HEK293 (cell line): Measurements from ENCODE around the gene SLC35E1.

ENCODE experiments used
- CTCF ChIP-seq: fragments of 450-650 bp; formaldehyde crosslinking; IDR thresholded peaks from 2 replicates; pipeline ENCODE4 v1.5.1; 2016; ENCODE audit warnings: missing biosample characterization, missing genetic modification characterization
- EGR2 ChIP-seq: fragments of 450-650 bp; formaldehyde crosslinking; IDR thresholded peaks from 2 replicates; pipeline ENCODE4 v1.5.1; 2016; ENCODE audit warnings: low read depth, missing biosample characterization, missing genetic modification characterization
- GLI4 ChIP-seq: fragments of 450-650 bp; formaldehyde crosslinking; IDR thresholded peaks from 2 replicates; pipeline ENCODE4 v1.5.1; 2016; ENCODE audit warnings: missing biosample characterization, missing genetic modification characterization
- HOXA7 ChIP-seq: sonication (generic); formaldehyde crosslinking; IDR thresholded peaks from 2 replicates; pipeline ENCODE4 v1.8.1; 2022; ENCODE audit warnings: missing genetic modification reagents, borderline replicate concordance
- IKZF3 ChIP-seq: fragments of 450-650 bp; IDR thresholded peaks from 2 replicates; pipeline ENCODE4 v1.5.0; 2018; ENCODE audit warnings: missing biosample characterization, mild to moderate bottlenecking, missing genetic modification characterization, moderate library complexity
- MZF1 ChIP-seq: fragments of 450-650 bp; formaldehyde crosslinking; IDR thresholded peaks from 2 replicates; pipeline ENCODE4 v1.5.1; 2017; ENCODE audit warnings: missing biosample characterization, missing genetic modification characterization, borderline replicate concordance
- TRIM28 ChIP-seq: IDR thresholded peaks from 2 replicates; pipeline ENCODE4 v1.6.1; 2011; ENCODE audit warnings: low read length, control low read depth, borderline replicate concordance
- ZBTB17 ChIP-seq: fragments of 450-650 bp; formaldehyde crosslinking; IDR thresholded peaks from 2 replicates; pipeline ENCODE4 v1.5.1; 2016; ENCODE audit warnings: missing biosample characterization, missing genetic modification characterization
- ZBTB7A ChIP-seq: fragments of 450-650 bp; formaldehyde crosslinking; IDR thresholded peaks from 2 replicates; pipeline ENCODE4 v1.5.1; 2016; ENCODE audit warnings: low read depth, missing biosample characterization, missing genetic modification characterization
- ZNF10 ChIP-seq: fragments of 450-650 bp; formaldehyde crosslinking; IDR thresholded peaks from 2 replicates; pipeline ENCODE4 v1.5.1; 2017; ENCODE audit warnings: missing biosample characterization, missing genetic modification characterization
- ZNF112 ChIP-seq: fragments of 450-650 bp; formaldehyde crosslinking; IDR thresholded peaks from 2 replicates; pipeline ENCODE4 v1.5.0; 2017; ENCODE audit warnings: missing biosample characterization, missing genetic modification characterization
- ZNF146 ChIP-seq: fragments of 450-650 bp; formaldehyde crosslinking; IDR thresholded peaks from 2 replicates; pipeline ENCODE4 v1.5.1; 2016; ENCODE audit warnings: missing biosample characterization, missing genetic modification characterization
- ZNF169 ChIP-seq: fragments of 450-650 bp; formaldehyde crosslinking; IDR thresholded peaks from 2 replicates; pipeline ENCODE4 v1.5.1; 2016; ENCODE audit warnings: missing biosample characterization, missing genetic modification characterization
- ZNF175 ChIP-seq: fragments of 450-650 bp; formaldehyde crosslinking; IDR thresholded peaks from 2 replicates; pipeline ENCODE4 v1.5.1; 2016; ENCODE audit warnings: missing biosample characterization, missing genetic modification characterization
- ZNF202 ChIP-seq: fragments of 450-650 bp; formaldehyde crosslinking; IDR thresholded peaks from 2 replicates; pipeline ENCODE4 v1.5.1; 2016; ENCODE audit warnings: missing biosample characterization, missing genetic modification characterization, borderline replicate concordance
- ZNF214 ChIP-seq: fragments of 450-650 bp; formaldehyde crosslinking; IDR thresholded peaks from 2 replicates; pipeline ENCODE4 v1.5.1; 2017; ENCODE audit warnings: missing biosample characterization, mild to moderate bottlenecking, missing genetic modification characterization, borderline replicate concordance
- ZNF23 ChIP-seq: fragments of 450-650 bp; formaldehyde crosslinking; IDR thresholded peaks from 2 replicates; pipeline ENCODE4 v1.5.1; 2016; ENCODE audit warnings: missing biosample characterization, missing genetic modification characterization, borderline replicate concordance
- ZNF248 ChIP-seq: fragments of 450-650 bp; formaldehyde crosslinking; IDR thresholded peaks from 2 replicates; pipeline ENCODE4 v1.5.1; 2017; ENCODE audit warnings: missing biosample characterization, missing genetic modification characterization
- ZNF302 ChIP-seq: fragments of 450-650 bp; formaldehyde crosslinking; IDR thresholded peaks from 2 replicates; pipeline ENCODE4 v1.5.1; 2016; ENCODE audit warnings: missing biosample characterization, missing genetic modification characterization, low read depth
- ZNF311 ChIP-seq: fragments of 450-650 bp; formaldehyde crosslinking; IDR thresholded peaks from 2 replicates; pipeline ENCODE4 v1.5.1; 2017; ENCODE audit warnings: missing biosample characterization, missing genetic modification characterization, borderline replicate concordance
- ZNF350 ChIP-seq: fragments of 450-650 bp; formaldehyde crosslinking; IDR thresholded peaks from 2 replicates; pipeline ENCODE4 v1.5.0; 2017; ENCODE audit warnings: missing biosample characterization, mild to moderate bottlenecking, missing genetic modification characterization
- ZNF488 ChIP-seq: fragments of 450-650 bp; formaldehyde crosslinking; IDR thresholded peaks from 2 replicates; pipeline ENCODE4 v1.5.1; 2016; ENCODE audit warnings: missing biosample characterization, missing genetic modification characterization
- ZNF510 ChIP-seq: fragments of 450-650 bp; formaldehyde crosslinking; IDR thresholded peaks from 2 replicates; pipeline ENCODE4 v1.5.1; 2018; ENCODE audit warnings: mild to moderate bottlenecking, missing genetic modification characterization, missing biosample characterization; ENCODE audit not compliant: insufficient replicate concordance
- ZNF544 ChIP-seq: fragments of 450-650 bp; formaldehyde crosslinking; IDR thresholded peaks from 2 replicates; pipeline ENCODE4 v1.5.0; 2017; ENCODE audit warnings: missing biosample characterization, missing genetic modification characterization
- ZNF600 ChIP-seq: fragments of 450-650 bp; formaldehyde crosslinking; IDR thresholded peaks from 2 replicates; pipeline ENCODE4 v1.5.1; 2016; ENCODE audit warnings: missing biosample characterization, missing genetic modification characterization
- ZSCAN30 ChIP-seq: fragments of 450-650 bp; IDR thresholded peaks from 2 replicates; pipeline ENCODE4 v1.5.1; 2018; ENCODE audit warnings: missing biosample characterization, mild to moderate bottlenecking, missing genetic modification characterization, moderate library complexity
- TF ChIP-seq, protein P1 (sequence below): fragments of 450-650 bp; formaldehyde crosslinking; IDR thresholded peaks from 2 replicates; pipeline ENCODE4 v1.5.1; 2016; ENCODE audit warnings: missing biosample characterization, missing genetic modification characterization
- TF ChIP-seq, protein P2 (sequence below): fragments of 450-650 bp; formaldehyde crosslinking; IDR thresholded peaks from 2 replicates; pipeline ENCODE4 v1.5.1; 2016; ENCODE audit warnings: missing biosample characterization, missing genetic modification characterization, borderline replicate concordance

The SLC35E1 gene

DNA sequence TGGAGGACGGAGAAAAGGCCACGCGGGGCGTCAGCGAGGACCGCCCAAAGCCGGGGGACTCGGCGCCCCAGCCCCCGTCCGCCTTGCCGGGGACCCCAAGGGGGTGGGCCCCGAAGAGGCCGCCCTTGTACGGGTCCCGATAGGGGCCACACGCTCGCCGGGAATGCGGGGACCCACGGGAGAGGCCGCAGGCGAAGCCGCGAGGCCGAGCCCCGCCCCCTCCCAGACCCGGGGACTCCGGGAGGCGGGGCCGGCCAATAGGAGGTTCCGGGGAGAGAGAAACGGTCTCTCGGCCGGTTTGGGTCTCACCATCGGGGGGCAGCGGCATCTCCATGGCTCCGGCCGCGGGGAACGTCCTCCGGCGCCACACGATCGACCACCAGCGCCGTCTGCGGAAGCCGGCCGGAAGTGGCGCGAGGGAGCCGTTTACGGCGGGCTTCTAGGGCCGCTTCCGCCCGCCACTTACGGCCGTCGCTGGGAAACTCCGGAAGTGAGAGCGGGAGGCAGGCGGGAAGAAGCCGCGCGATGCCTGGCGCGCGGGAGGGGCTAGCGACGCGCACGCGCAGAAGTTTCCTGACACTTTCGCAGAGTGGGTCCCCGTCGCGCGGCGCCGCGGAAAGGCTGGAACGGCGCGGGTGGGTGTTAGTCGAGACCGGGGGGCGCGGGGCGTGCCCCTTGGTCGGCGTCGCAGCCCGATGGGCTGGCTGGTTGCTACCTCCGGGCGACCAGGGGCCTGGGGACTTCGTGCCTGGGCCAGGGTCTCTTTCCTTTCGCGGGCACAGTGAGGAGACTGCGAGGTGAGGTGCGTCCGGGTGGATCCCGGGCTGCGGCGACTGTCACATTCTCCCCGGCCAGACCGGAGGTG is 29.9 kb downstream of the SLC35E1 start, which contains the start of gene CHERP (continued):
- TF ChIP-seq ZNF510 (tag by site-specific recombination), result no peak
- no peak for TF ChIP-seq ZNF146 (tag by site-specific recombination)
- TF ChIP-seq ZNF202 (tag by site-specific recombination), result no peak
- TF ChIP-seq ZNF10 (tag by site-specific recombination), result peak; percentile 65; the same call in 1 of the 2 replicates
- TF ChIP-seq, protein P1, sequence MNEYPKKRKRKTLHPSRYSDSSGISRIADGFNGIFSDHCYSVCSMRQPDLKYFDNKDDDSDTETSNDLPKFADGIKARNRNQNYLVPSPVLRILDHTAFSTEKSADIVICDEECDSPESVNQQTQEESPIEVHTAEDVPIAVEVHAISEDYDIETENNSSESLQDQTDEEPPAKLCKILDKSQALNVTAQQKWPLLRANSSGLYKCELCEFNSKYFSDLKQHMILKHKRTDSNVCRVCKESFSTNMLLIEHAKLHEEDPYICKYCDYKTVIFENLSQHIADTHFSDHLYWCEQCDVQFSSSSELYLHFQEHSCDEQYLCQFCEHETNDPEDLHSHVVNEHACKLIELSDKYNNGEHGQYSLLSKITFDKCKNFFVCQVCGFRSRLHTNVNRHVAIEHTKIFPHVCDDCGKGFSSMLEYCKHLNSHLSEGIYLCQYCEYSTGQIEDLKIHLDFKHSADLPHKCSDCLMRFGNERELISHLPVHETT, result no peak
- TF ChIP-seq HOXA7 (CRISPR knock-in tag), result no peak
- no peak for TF ChIP-seq TRIM28
- TF ChIP-seq ZNF600 (tag by site-specific recombination), result peak; percentile 54
- TF ChIP-seq ZNF169 (tag by site-specific recombination), result no peak
- no peak for TF ChIP-seq ZNF488 (tag by site-specific recombination)
- TF ChIP-seq EGR2 (tag by site-specific recombination), result no peak
- peak; percentile 17; the same call in 1 of the 2 replicates for TF ChIP-seq CTCF (tag by site-specific recombination)
- TF ChIP-seq, protein P2, sequence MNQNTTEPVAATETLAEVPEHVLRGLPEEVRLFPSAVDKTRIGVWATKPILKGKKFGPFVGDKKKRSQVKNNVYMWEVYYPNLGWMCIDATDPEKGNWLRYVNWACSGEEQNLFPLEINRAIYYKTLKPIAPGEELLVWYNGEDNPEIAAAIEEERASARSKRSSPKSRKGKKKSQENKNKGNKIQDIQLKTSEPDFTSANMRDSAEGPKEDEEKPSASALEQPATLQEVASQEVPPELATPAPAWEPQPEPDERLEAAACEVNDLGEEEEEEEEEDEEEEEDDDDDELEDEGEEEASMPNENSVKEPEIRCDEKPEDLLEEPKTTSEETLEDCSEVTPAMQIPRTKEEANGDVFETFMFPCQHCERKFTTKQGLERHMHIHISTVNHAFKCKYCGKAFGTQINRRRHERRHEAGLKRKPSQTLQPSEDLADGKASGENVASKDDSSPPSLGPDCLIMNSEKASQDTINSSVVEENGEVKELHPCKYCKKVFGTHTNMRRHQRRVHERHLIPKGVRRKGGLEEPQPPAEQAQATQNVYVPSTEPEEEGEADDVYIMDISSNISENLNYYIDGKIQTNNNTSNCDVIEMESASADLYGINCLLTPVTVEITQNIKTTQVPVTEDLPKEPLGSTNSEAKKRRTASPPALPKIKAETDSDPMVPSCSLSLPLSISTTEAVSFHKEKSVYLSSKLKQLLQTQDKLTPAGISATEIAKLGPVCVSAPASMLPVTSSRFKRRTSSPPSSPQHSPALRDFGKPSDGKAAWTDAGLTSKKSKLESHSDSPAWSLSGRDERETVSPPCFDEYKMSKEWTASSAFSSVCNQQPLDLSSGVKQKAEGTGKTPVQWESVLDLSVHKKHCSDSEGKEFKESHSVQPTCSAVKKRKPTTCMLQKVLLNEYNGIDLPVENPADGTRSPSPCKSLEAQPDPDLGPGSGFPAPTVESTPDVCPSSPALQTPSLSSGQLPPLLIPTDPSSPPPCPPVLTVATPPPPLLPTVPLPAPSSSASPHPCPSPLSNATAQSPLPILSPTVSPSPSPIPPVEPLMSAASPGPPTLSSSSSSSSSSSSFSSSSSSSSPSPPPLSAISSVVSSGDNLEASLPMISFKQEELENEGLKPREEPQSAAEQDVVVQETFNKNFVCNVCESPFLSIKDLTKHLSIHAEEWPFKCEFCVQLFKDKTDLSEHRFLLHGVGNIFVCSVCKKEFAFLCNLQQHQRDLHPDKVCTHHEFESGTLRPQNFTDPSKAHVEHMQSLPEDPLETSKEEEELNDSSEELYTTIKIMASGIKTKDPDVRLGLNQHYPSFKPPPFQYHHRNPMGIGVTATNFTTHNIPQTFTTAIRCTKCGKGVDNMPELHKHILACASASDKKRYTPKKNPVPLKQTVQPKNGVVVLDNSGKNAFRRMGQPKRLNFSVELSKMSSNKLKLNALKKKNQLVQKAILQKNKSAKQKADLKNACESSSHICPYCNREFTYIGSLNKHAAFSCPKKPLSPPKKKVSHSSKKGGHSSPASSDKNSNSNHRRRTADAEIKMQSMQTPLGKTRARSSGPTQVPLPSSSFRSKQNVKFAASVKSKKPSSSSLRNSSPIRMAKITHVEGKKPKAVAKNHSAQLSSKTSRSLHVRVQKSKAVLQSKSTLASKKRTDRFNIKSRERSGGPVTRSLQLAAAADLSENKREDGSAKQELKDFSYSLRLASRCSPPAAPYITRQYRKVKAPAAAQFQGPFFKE, result no peak
- peak; percentile 39; the same call in 1 of the 2 replicates for TF ChIP-seq ZBTB7A (tag by site-specific recombination)
- no peak for TF ChIP-seq ZNF350 (tag by site-specific recombination)
- no peak for TF ChIP-seq ZNF544 (tag by site-specific recombination)
- TF ChIP-seq ZNF214 (tag by site-specific recombination), result no peak
- no peak for TF ChIP-seq ZNF311 (tag by site-specific recombination)
- TF ChIP-seq ZNF175 (tag by site-specific recombination), result no peak
- TF ChIP-seq GLI4 (tag by site-specific recombination), result no peak
- peak; percentile 34; the same call in 1 of the 2 replicates for TF ChIP-seq ZSCAN30 (tag by site-specific recombination)
- no peak for TF ChIP-seq ZNF248 (tag by site-specific recombination)
- TF ChIP-seq ZNF23 (tag by site-specific recombination), result no peak
- TF ChIP-seq IKZF3 (tag by site-specific recombination), result no peak
- no peak for TF ChIP-seq MZF1
- TF ChIP-seq ZNF112, result no peak
- TF ChIP-seq ZNF302, result no peak
- TF ChIP-seq ZBTB17 (tag by site-specific recombination), result no peak
